Neural cell (in vitro differentiated cells): ENCODE data around the gene ESPN. TPM values are rescaled to one million over a fixed set of nuclear protein-coding genes. Genes with fewer than 3 reads are reported as not detected.

ENCODE experiments used
- H2AFZ ChIP-seq: fragments of 200-600, 300-800 bp; sonication (generic), shearing (Covaris generic); 2 replicates; pipeline ENCODE4 v1.6.0; 2014; ENCODE audit warnings: low read depth, mild to moderate bottlenecking, antibody characterized with exemption, low read length, moderate library complexity
- H3F3A ChIP-seq: fragments of 200-600 bp; shearing (Covaris generic); 2 replicates; pipeline ENCODE4 v1.6.1; 2016; ENCODE audit warnings: mild to moderate bottlenecking, moderate library complexity, mixed read lengths, antibody characterized with exemption, low read length; ENCODE audit not compliant: insufficient read depth, poor library complexity, severe bottlenecking
- H3K27ac ChIP-seq: fragments of 200-600, 300-800 bp; sonication (generic), shearing (Covaris generic); 2 replicates; pipeline ENCODE4 v1.5.1; 2014; ENCODE audit warnings: mild to moderate bottlenecking, low read length, moderate library complexity
- H3K27me3 ChIP-seq: fragments of 300-800, 200-600 bp; sonication (generic), shearing (Covaris generic); 2 replicates; pipeline ENCODE4 v1.6.0; 2014; ENCODE audit warnings: mild to moderate bottlenecking, low read depth, low read length, moderate library complexity; ENCODE audit not compliant: insufficient read depth
- H3K36me3 ChIP-seq: fragments of 300-800, 200-600 bp; sonication (generic), shearing (Covaris generic); 2 replicates; pipeline ENCODE4 v1.5.1; 2014; ENCODE audit warnings: mild to moderate bottlenecking, antibody characterized with exemption, low read length, moderate library complexity; ENCODE audit not compliant: insufficient read depth
- H3K4me2 ChIP-seq: fragments of 300-800, 200-600 bp; sonication (generic), shearing (Covaris generic); 2 replicates; pipeline ENCODE4 v1.6.0; 2014; ENCODE audit warnings: mild to moderate bottlenecking, low read length
- H3K4me3 ChIP-seq: fragments of 300-800, 200-600 bp; sonication (generic), shearing (Covaris generic); 2 replicates; pipeline ENCODE4 v1.5.1; 2014; ENCODE audit warnings: mild to moderate bottlenecking, low read length, moderate library complexity
- H3K79me2 ChIP-seq: fragments of 200-600 bp; shearing (Covaris generic); replicated peaks from 2 replicates; pipeline ENCODE4 v1.6.0; 2014; ENCODE audit warnings: mild to moderate bottlenecking, low read length, moderate library complexity; ENCODE audit not compliant: insufficient read depth
- H3K9ac ChIP-seq: fragments of 300-800, 200-600 bp; sonication (generic), shearing (Covaris generic); 2 replicates; pipeline ENCODE4 v1.6.1; 2016; ENCODE audit warnings: mild to moderate bottlenecking, low read length, mixed read lengths
- H3K9me2 ChIP-seq: fragments of 200-600 bp; shearing (Covaris generic); 2 replicates; pipeline ENCODE4 v1.6.1; 2016; ENCODE audit warnings: mild to moderate bottlenecking, low read length, mixed read lengths; ENCODE audit not compliant: insufficient read depth
- H3K9me3 ChIP-seq: fragments of 200-600, 300-800 bp; sonication (generic), shearing (Covaris generic); 2 replicates; pipeline ENCODE4 v1.6.1; 2016; ENCODE audit warnings: mild to moderate bottlenecking, mixed run types, low read length, moderate library complexity, mixed read lengths
- H4K20me1 ChIP-seq: fragments of 200-600 bp; shearing (Covaris generic); 2 replicates; pipeline ENCODE4 v1.6.1; 2016; ENCODE audit warnings: mild to moderate bottlenecking, mixed run types; ENCODE audit not compliant: insufficient read depth
- CTCF ChIP-seq: fragments of 450-650 bp; IDR thresholded peaks from 2 replicates; pipeline ENCODE4 v1.5.1; 2014; ENCODE audit warnings: antibody characterized with exemption, mild to moderate bottlenecking, moderate library complexity; ENCODE audit not compliant: poor library complexity, severe bottlenecking
- EP300 ChIP-seq: fragments of 450-650 bp; conservative IDR thresholded peaks from 2 replicates; pipeline ENCODE4 v1.6.1; 2014; ENCODE audit warnings: antibody characterized with exemption, mild to moderate bottlenecking, moderate library complexity; ENCODE audit not compliant: poor library complexity, severe bottlenecking
- EZH2 ChIP-seq: fragments of 200-600, 300-800 bp; shearing (Covaris generic), sonication (generic); IDR thresholded peaks from 2 replicates; pipeline ENCODE4 v1.6.1; 2014; ENCODE audit warnings: antibody characterized with exemption, low read length, borderline replicate concordance, mild to moderate bottlenecking; ENCODE audit not compliant: insufficient read depth, poor library complexity, severe bottlenecking
- MXI1 ChIP-seq: fragments of 450-650 bp; conservative IDR thresholded peaks from 2 replicates; pipeline ENCODE4 v1.6.1; 2014; ENCODE audit warnings: antibody characterized with exemption, mild to moderate bottlenecking; ENCODE audit not compliant: poor library complexity, severe bottlenecking
- POLR2AphosphoS5 ChIP-seq: IDR thresholded peaks from 2 replicates; pipeline ENCODE4 v1.6.1; 2012
- RAD21 ChIP-seq: fragments of 450-650 bp; conservative IDR thresholded peaks from 2 replicates; pipeline ENCODE4 v1.6.1; 2014; ENCODE audit warnings: antibody characterized with exemption, mild to moderate bottlenecking, moderate library complexity
- REST ChIP-seq: IDR thresholded peaks from 2 replicates; pipeline ENCODE4 v1.6.1; 2012; ENCODE audit warnings: borderline replicate concordance
- SMC3 ChIP-seq: fragments of 450-650 bp; conservative IDR thresholded peaks from 2 replicates; pipeline ENCODE4 v1.6.1; 2014; ENCODE audit warnings: antibody characterized with exemption, mild to moderate bottlenecking, moderate library complexity; ENCODE audit not compliant: poor library complexity
- TAF1 ChIP-seq: IDR thresholded peaks from 2 replicates; pipeline ENCODE4 v1.6.1; 2012; ENCODE audit warnings: low read depth
- polyA plus RNA-seq: library from polyadenylated mRNA; depleted of rRNA; stranded (reverse); fragments of >200 nt; gene quantifications from 2 replicates; pipeline ENCODE4 v1.2.3, GENCODE V29; 2014

ESPN gene
- polyA plus RNA-seq, 1 donor from 2014 or later = not detected

- no peaks in the 10 kb centered on the region for H3K36me3 ChIP-seq
- peak overlapping the region; percentile 70 for H3K9ac ChIP-seq
- H4K20me1 ChIP-seq = no peaks in the 10 kb centered on the region
- no peak overlapping the region for H3K27ac ChIP-seq
- no peaks in the 10 kb centered on the region for H3K27me3 ChIP-seq
- no peaks in the 10 kb centered on the region for H3K79me2 ChIP-seq
- H3F3A ChIP-seq = no peaks in the 10 kb centered on the region
- H3K9me3 ChIP-seq = no peaks in the 10 kb centered on the region
- peak overlapping the region; percentile 77 for H3K4me3 ChIP-seq
- peak overlapping the region; percentile 70 for H3K4me2 ChIP-seq
- no peak for TF ChIP-seq MXI1
- TF ChIP-seq SMC3 = no peak
- TF ChIP-seq RAD21 = no peak
- TF ChIP-seq TAF1 = no peak
- no peak for TF ChIP-seq EZH2
- TF ChIP-seq POLR2AphosphoS5 = no peak
- no peak for TF ChIP-seq CTCF
- no peak for TF ChIP-seq EP300
- no peaks in the 10 kb centered on the region for H3K9me2 ChIP-seq
- H2AFZ ChIP-seq = no peak overlapping the region
Observed at GRCh38 chr1:6496365-6496721, 71.8 kb downstream of the ESPN start.

GRCh38 chr1:6496890-6497214, 72.3 kb downstream of the ESPN start:
- H2AFZ ChIP-seq = no peak overlapping the region
- no peaks in the 10 kb centered on the region for H3K9me2 ChIP-seq
- H3K4me3 ChIP-seq = peak overlapping the region; percentile 77
- H3K9ac ChIP-seq = peak overlapping the region; percentile 70
- H3K36me3 ChIP-seq = no peaks in the 10 kb centered on the region
- no peaks in the 10 kb centered on the region for H3F3A ChIP-seq
- no peaks in the 10 kb centered on the region for H4K20me1 ChIP-seq
- H3K27ac ChIP-seq = no peak overlapping the region
- TF ChIP-seq CTCF = no peak
- no peak for TF ChIP-seq EZH2
- no peak for TF ChIP-seq EP300
- no peak for TF ChIP-seq REST
- peak; percentile 2 for TF ChIP-seq POLR2AphosphoS5
- no peak for TF ChIP-seq RAD21
- no peaks in the 10 kb centered on the region for H3K27me3 ChIP-seq
- H3K9me3 ChIP-seq = no peaks in the 10 kb centered on the region
- H3K4me2 ChIP-seq = peak overlapping the region; percentile 70
- H3K79me2 ChIP-seq = no peaks in the 10 kb centered on the region
